ENCODE results near the gene SRL. TPM values are rescaled to one million over a fixed set of nuclear protein-coding genes. Genes with fewer than 3 reads are reported as not detected.
"Not testable (repeated sequence)": the region's sequence is repeated elsewhere in the genome, so short reads cannot be mapped to it uniquely, and the experiment has no call there.

Gene SRL
- total RNA-seq, 4 donors from 2014 or later = 0.83 to 2.2 (median 1.5) TPM

- Histone ChIP-seq H3K9me3 (no peaks in the 10 kb centered on the region), H3K27ac (replicated peaks in 1 of 4) (no peak overlapping the region), H3K27me3 (no peaks in the 10 kb centered on the region), H3K4me3 (no peak overlapping the region), H3K36me3 (peaks cover 0 to 49% (median 30%) of the 10 kb centered on the region in 4 donors), H3K4me1 (peaks cover 12 to 33% (median 22%) of the 10 kb centered on the region in 4 donors)
- DNase-seq (ENCODE audit: extremely low spot score) = no peak
- WGBS = 79% methylated on average over 29 of the region's 35 CpGs
- TF ChIP-seq, protein P1, sequence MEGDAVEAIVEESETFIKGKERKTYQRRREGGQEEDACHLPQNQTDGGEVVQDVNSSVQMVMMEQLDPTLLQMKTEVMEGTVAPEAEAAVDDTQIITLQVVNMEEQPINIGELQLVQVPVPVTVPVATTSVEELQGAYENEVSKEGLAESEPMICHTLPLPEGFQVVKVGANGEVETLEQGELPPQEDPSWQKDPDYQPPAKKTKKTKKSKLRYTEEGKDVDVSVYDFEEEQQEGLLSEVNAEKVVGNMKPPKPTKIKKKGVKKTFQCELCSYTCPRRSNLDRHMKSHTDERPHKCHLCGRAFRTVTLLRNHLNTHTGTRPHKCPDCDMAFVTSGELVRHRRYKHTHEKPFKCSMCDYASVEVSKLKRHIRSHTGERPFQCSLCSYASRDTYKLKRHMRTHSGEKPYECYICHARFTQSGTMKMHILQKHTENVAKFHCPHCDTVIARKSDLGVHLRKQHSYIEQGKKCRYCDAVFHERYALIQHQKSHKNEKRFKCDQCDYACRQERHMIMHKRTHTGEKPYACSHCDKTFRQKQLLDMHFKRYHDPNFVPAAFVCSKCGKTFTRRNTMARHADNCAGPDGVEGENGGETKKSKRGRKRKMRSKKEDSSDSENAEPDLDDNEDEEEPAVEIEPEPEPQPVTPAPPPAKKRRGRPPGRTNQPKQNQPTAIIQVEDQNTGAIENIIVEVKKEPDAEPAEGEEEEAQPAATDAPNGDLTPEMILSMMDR (IDR thresholded peaks at IDR 0.05) = peak; percentile 74 to 86 (median 76)
- no peak for TF ChIP-seq POLR2A (IDR thresholded peaks at IDR 0.05; ENCODE audit: low read depth)
- TF ChIP-seq POLR2AphosphoS5 (IDR thresholded peaks at IDR 0.05) = peak in 1 of 2 donors; percentile 29
- intact Hi-C loops (cut with DNase I) = no loop called here
These were observed 19.8 kb upstream of the SRL start for GRCh38 chr16:4261557-4262172.

- H3K27ac ChIP-seq (replicated peaks in 1 of 4) = no peak overlapping the region
- no peaks in the 10 kb centered on the region for H3K9me3 ChIP-seq
- H3K36me3 ChIP-seq = peaks cover 0 to 49% (median 30%) of the 10 kb centered on the region in 4 donors
- no peak overlapping the region for H3K4me3 ChIP-seq
- TF ChIP-seq POLR2A (IDR thresholded peaks at IDR 0.05; ENCODE audit: low read depth) = no peak
- TF ChIP-seq, protein P1 (IDR thresholded peaks at IDR 0.05) = no peak
- no peak for DNase-seq (ENCODE audit: extremely low spot score)
- peaks cover 12 to 33% (median 22%) of the 10 kb centered on the region in 4 donors for H3K4me1 ChIP-seq
- no peaks in the 10 kb centered on the region for H3K27me3 ChIP-seq
- WGBS = 91% methylated on average over 13 of the region's 14 CpGs
- intact Hi-C loops (cut with DNase I) = no loop called here
These were observed 18.5 kb upstream of the SRL start for GRCh38 chr16:4260360-4260759.

- Histone ChIP-seq H3K9me3 (no peaks in the 10 kb centered on the region), H3K27me3 (no peaks in the 10 kb centered on the region), H3K27ac (replicated peaks in 1 of 4) (no peak overlapping the region), H3K4me3 (no peak overlapping the region), H3K36me3 (peaks cover 0 to 49% (median 30%) of the 10 kb centered on the region in 4 donors), H3K4me1 (peaks cover 2 to 21% (median 9%) of the 10 kb centered on the region in 4 donors)
- intact Hi-C loops (cut with DNase I) = loop anchor here (10.0 kb wide), 1 partner anchor 273 kb away; no protein-coding TSS in a partner anchor
- WGBS = 83% methylated on average over 27 of the region's 34 CpGs
- no peak for DNase-seq (ENCODE audit: extremely low spot score)
- TF ChIP-seq, protein P1 (IDR thresholded peaks at IDR 0.05) = no peak
- TF ChIP-seq POLR2A (IDR thresholded peaks at IDR 0.05; ENCODE audit: low read depth) (no peak), EP300 (IDR thresholded peaks at IDR 0.05) (no peak), POLR2AphosphoS5 (IDR thresholded peaks at IDR 0.05) (no peak)
These were observed 16.0 kb upstream of the SRL start for GRCh38 chr16:4257646-4258556.

GRCh38 chr16:4253394-4254150, 11.7 kb upstream of the SRL start:
- H3K9me3 ChIP-seq = no peaks in the 10 kb centered on the region
- DNase-seq (ENCODE audit: extremely low spot score) = peak; percentile 100
- H3K4me1 ChIP-seq = peaks cover 4 to 12% (median 9%) of the 10 kb centered on the region in 4 donors
- 0% methylated on average over 24 of the region's 80 CpGs for WGBS
- H3K27me3 ChIP-seq = no peaks in the 10 kb centered on the region
- H3K27ac ChIP-seq (replicated peaks in 1 of 4) = peak overlapping the region; percentile 88 to 96 (median 92)
- H3K36me3 ChIP-seq = peaks cover 0 to 12% (median 9%) of the 10 kb centered on the region in 4 donors
- intact Hi-C loops (cut with DNase I) = loop anchor here (2.0 to 10.0 kb wide), 5 partner anchors 36 to 316 kb away; partner anchors contain the start of gene ADCY9
- peak overlapping the region; percentile 56 to 72 (median 66) for H3K4me3 ChIP-seq
- TF ChIP-seq EP300 (IDR thresholded peaks at IDR 0.05) (peak; percentile 70), POLR2A (IDR thresholded peaks at IDR 0.05; ENCODE audit: low read depth) (peak; percentile 52), POLR2AphosphoS5 (IDR thresholded peaks at IDR 0.05) (peak; percentile 86 to 89)
- TF ChIP-seq, protein P1 (IDR thresholded peaks at IDR 0.05) = no peak

DNA sequence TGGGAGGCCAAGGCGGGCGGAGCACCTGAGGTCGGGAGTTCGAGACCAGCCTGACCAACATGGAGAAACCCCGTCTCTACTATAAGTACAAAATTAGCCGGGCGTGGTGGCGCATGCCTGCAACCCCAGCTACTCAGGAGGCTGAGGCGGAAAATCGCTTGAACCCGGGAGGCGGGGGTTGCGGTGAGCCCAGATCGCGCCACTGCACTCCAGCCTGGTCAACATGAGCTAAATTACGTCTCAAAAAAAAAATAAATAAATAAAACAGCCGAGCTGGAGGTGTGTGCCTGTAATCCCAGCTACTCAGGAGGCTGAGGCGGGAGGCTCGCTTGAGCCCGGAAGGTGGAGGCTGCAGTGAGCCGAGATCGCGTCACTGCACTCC, 11.1 kb upstream of the SRL start:
- intact Hi-C loops (cut with DNase I) = loop anchor here (2.0 to 10.0 kb wide), 5 partner anchors 36 to 316 kb away; partner anchors contain the start of gene ADCY9
- not testable (repeated sequence) for DNase-seq (ENCODE audit: extremely low spot score); H3K27me3 ChIP-seq; H3K36me3 ChIP-seq; H3K9me3 ChIP-seq
- H3K27ac ChIP-seq (replicated peaks in 1 of 4) = peak overlapping the region; percentile 88 to 96 (median 92)
- WGBS = 63% methylated on average over 23 of the region's 23 CpGs
- H3K4me1 ChIP-seq = peaks cover 4 to 12% (median 9%) of the 10 kb centered on the region in 4 donors
- peak overlapping the region; percentile 56 to 72 (median 66) for H3K4me3 ChIP-seq
